Measurements from ENCODE around the gene TAF15. TPM values are rescaled to one million over a fixed set of nuclear protein-coding genes. Genes with fewer than 3 reads are reported as not detected.

Gene TAF15
- total RNA-seq, 4 donors from 2014 or later: 93.8 to 140 (median 122) TPM

- WGBS: 42% methylated on average over 9 of the region's 10 CpGs
- Histone ChIP-seq H3K36me3 (peaks cover 0 to 14% (median 2%) of the 10 kb centered on the region in 4 donors), H3K9me3 (no peaks in the 10 kb centered on the region), H3K4me3 (no peak overlapping the region), H3K4me1 (peaks cover 23 to 71% (median 61%) of the 10 kb centered on the region in 4 donors), H3K27me3 (no peaks in the 10 kb centered on the region), H3K27ac (replicated peaks in 1 of 4) (peak overlapping the region; percentile 89 to 91 (median 90))
- DNase-seq (ENCODE audit: extremely low spot score): no peak
- no peak for TF ChIP-seq POLR2A (IDR thresholded peaks at IDR 0.05; ENCODE audit: low read depth)
- TF ChIP-seq POLR2AphosphoS5 (IDR thresholded peaks at IDR 0.05): no peak
- TF ChIP-seq EP300 (IDR thresholded peaks at IDR 0.05): no peak
- no peak for TF ChIP-seq CTCF (IDR thresholded peaks at IDR 0.05)
- intact Hi-C loops (cut with DNase I): no loop called here
Measured at GRCh38 chr17:35773679-35774425, 35.4 kb upstream of the TAF15 start.

GRCh38 chr17:35774499-35774898, 34.8 kb upstream of the TAF15 start:
- Histone ChIP-seq H3K27ac (replicated peaks in 1 of 4) (peak overlapping the region; percentile 89 to 91 (median 90)), H3K4me3 (peak overlapping the region; percentile 33 to 50 (median 45)), H3K4me1 (peaks cover 23 to 75% (median 63%) of the 10 kb centered on the region in 4 donors), H3K36me3 (peaks cover 0 to 18% (median 2%) of the 10 kb centered on the region in 4 donors), H3K9me3 (no peaks in the 10 kb centered on the region), H3K27me3 (no peaks in the 10 kb centered on the region)
- peak; percentile 81 to 91 for TF ChIP-seq POLR2AphosphoS5 (IDR thresholded peaks at IDR 0.05)
- TF ChIP-seq POLR2A (IDR thresholded peaks at IDR 0.05; ENCODE audit: low read depth): no peak
- no peak for TF ChIP-seq CTCF (IDR thresholded peaks at IDR 0.05)
- 44% methylated on average over 5 of the region's 5 CpGs for WGBS
- intact Hi-C loops (cut with DNase I): no loop called here
- no peak for DNase-seq (ENCODE audit: extremely low spot score)

DNA sequence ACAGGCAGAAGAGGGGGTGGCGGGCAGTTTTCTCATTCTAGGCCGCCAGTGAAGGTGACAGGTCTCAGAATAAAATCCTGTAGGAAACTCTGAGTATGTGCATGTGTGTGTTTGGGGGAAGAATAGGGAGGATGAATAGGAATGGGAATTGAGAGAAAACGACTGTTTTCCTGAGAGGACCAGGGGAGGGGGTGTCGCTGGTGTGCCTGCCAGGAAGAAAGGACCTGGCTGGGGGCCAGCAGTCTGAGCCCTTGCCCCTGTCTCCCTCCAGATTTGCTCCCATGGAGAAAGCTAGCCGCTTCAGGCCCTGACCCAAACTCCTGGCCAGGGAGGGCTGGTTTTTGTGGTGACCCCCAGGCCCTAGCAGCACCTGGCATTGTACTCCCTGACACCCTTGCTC, 34.2 kb upstream of the TAF15 start:
- Histone ChIP-seq H3K27me3 (no peaks in the 10 kb centered on the region), H3K9me3 (no peaks in the 10 kb centered on the region), H3K36me3 (peaks cover 0 to 20% (median 2%) of the 10 kb centered on the region in 4 donors), H3K4me1 (peaks cover 23 to 75% (median 63%) of the 10 kb centered on the region in 4 donors), H3K27ac (replicated peaks in 1 of 4) (peak overlapping the region; percentile 89 to 91 (median 90)), H3K4me3 (peak overlapping the region; percentile 33 to 50 (median 45))
- intact Hi-C loops (cut with DNase I): no loop called here
- DNase-seq (ENCODE audit: extremely low spot score): no peak
- TF ChIP-seq POLR2A (IDR thresholded peaks at IDR 0.05; ENCODE audit: low read depth): no peak
- TF ChIP-seq CTCF (IDR thresholded peaks at IDR 0.05): no peak
- TF ChIP-seq EP300 (IDR thresholded peaks at IDR 0.05): no peak
- no peak for TF ChIP-seq POLR2AphosphoS5 (IDR thresholded peaks at IDR 0.05)
- 42% methylated on average over 5 of the region's 5 CpGs for WGBS

DNA sequence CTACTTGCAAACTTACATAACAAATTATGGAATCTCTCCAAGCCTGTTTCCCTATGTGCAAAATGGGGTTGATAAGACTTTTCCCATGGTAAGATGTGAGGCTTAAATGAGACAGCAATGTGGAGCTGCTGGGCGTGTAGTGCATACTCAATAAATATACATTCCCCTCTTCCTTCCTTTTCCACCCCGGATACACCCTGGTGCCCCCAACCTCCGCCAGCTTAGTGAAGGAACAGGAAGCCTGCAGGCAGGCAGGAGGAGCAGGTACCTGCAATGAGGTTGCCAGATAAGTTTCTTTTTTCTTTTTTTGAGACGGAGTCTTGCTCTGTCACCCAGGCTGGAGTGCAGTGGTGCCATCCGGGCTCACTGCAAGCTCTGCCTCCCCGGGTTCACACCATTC, 33.7 kb upstream of the TAF15 start:
- TF ChIP-seq CTCF (IDR thresholded peaks at IDR 0.05) (no peak), POLR2AphosphoS5 (IDR thresholded peaks at IDR 0.05) (no peak), EP300 (IDR thresholded peaks at IDR 0.05) (no peak), POLR2A (IDR thresholded peaks at IDR 0.05; ENCODE audit: low read depth) (no peak)
- Histone ChIP-seq H3K9me3 (no peaks in the 10 kb centered on the region), H3K27me3 (no peaks in the 10 kb centered on the region), H3K27ac (replicated peaks in 1 of 4) (peak overlapping the region; percentile 89 to 91 (median 90)), H3K4me1 (peaks cover 23 to 79% (median 63%) of the 10 kb centered on the region in 4 donors), H3K4me3 (peak overlapping the region; percentile 33 to 50 (median 45)), H3K36me3 (peaks cover 0 to 20% (median 2%) of the 10 kb centered on the region in 4 donors)
- DNase-seq (ENCODE audit: extremely low spot score): no peak
- intact Hi-C loops (cut with DNase I): no loop called here
- WGBS: 50% methylated on average over 6 of the region's 6 CpGs

Measured in esophagus muscularis mucosa (tissue), 4 donors.